ENCODE results near the gene SLC4A5. TPM values are rescaled to one million over a fixed set of nuclear protein-coding genes. Genes with fewer than 3 reads are reported as not detected.

Gene SLC4A5
- total RNA-seq, 2 experiments from 2014 or later: 1.6 to 2.8 TPM

- no peaks in the 10 kb centered on the region for H3K9me3 Mint-ChIP-seq (ENCODE audit: insufficient read depth)
- peaks cover 66% of the 10 kb centered on the region for H3K36me3 Mint-ChIP-seq (ENCODE audit: low read depth)
- H3K4me1 Mint-ChIP-seq (ENCODE audit: low read depth): peaks cover 14% of the 10 kb centered on the region
- H3K27me3 Mint-ChIP-seq (ENCODE audit: low read depth): no peaks in the 10 kb centered on the region
- no peak for DNase-seq
- ChIA-PET POLR2A (interaction anchor here (0.6 to 1.5 kb wide), 2 partner anchors 34 to 298 kb away, joined by 3 to 5 read pairs; partner anchors contain the start of gene MOB1A), CTCF (no interaction called here)
- no peak for ATAC-seq
- no peak overlapping the region for H3K4me3 Mint-ChIP-seq
- H3K27ac Mint-ChIP-seq: no peak overlapping the region
Observed at GRCh38 chr2:74212702-74213410, 130.4 kb downstream of the SLC4A5 start.

GRCh38 chr2:74206180-74206688, 137.0 kb downstream of the SLC4A5 start:
- peaks cover 78% of the 10 kb centered on the region for H3K36me3 Mint-ChIP-seq (ENCODE audit: low read depth)
- DNase-seq: peak; percentile 68
- no peaks in the 10 kb centered on the region for H3K27me3 Mint-ChIP-seq (ENCODE audit: low read depth)
- no peaks in the 10 kb centered on the region for H3K9me3 Mint-ChIP-seq (ENCODE audit: insufficient read depth)
- H3K4me3 Mint-ChIP-seq: peak overlapping the region; percentile 70
- peaks cover 70% of the 10 kb centered on the region for H3K4me1 Mint-ChIP-seq (ENCODE audit: low read depth)
- ATAC-seq: peak; percentile 81
- POLR2A ChIA-PET: interaction anchor here (0.6 to 5.1 kb wide), 11 partner anchors 9 to 1018 kb away, joined by 3 to 91 read pairs (median 4); partner anchors contain the start of genes BOLA3, MOB1A and TPRKB
- CTCF ChIA-PET: interaction anchor here (0.7 to 5.1 kb wide), 12 partner anchors 7 to 382 kb away, joined by 3 to 37 read pairs (median 4); partner anchors contain the start of genes MOB1A and MTHFD2
- peak overlapping the region; percentile 95 for H3K27ac Mint-ChIP-seq

GRCh38 chr2:74205596-74205995, 137.6 kb downstream of the SLC4A5 start:
- Mint-ChIP-seq H3K27me3 (ENCODE audit: low read depth) (no peaks in the 10 kb centered on the region), H3K36me3 (ENCODE audit: low read depth) (peaks cover 78% of the 10 kb centered on the region), H3K4me3 (peak overlapping the region; percentile 70), H3K4me1 (ENCODE audit: low read depth) (peaks cover 77% of the 10 kb centered on the region), H3K9me3 (ENCODE audit: insufficient read depth) (no peaks in the 10 kb centered on the region), H3K27ac (peak overlapping the region; percentile 95)
- peak; percentile 55 for DNase-seq
- ChIA-PET CTCF (interaction anchor here (0.7 to 5.1 kb wide), 14 partner anchors 9 to 381 kb away, joined by 3 to 37 read pairs (median 4); partner anchors contain the start of gene MOB1A), POLR2A (interaction anchor here (0.6 to 5.1 kb wide), 10 partner anchors 9 to 1018 kb away, joined by 3 to 91 read pairs (median 4); partner anchors contain the start of genes BOLA3, MOB1A and TPRKB)
- ATAC-seq: peak; percentile 47

- peak overlapping the region; percentile 70 for H3K4me3 Mint-ChIP-seq
- DNase-seq: no peak
- H3K27me3 Mint-ChIP-seq (ENCODE audit: low read depth): no peaks in the 10 kb centered on the region
- H3K36me3 Mint-ChIP-seq (ENCODE audit: low read depth): peaks cover 79% of the 10 kb centered on the region
- H3K9me3 Mint-ChIP-seq (ENCODE audit: insufficient read depth): no peaks in the 10 kb centered on the region
- peaks cover 79% of the 10 kb centered on the region for H3K4me1 Mint-ChIP-seq (ENCODE audit: low read depth)
- ChIA-PET POLR2A (interaction anchor here (0.9 to 5.1 kb wide), 6 partner anchors 8 to 468 kb away, joined by 3 to 91 read pairs (median 4); partner anchors contain the start of genes MOB1A and TPRKB), CTCF (interaction anchor here (0.9 to 5.1 kb wide), 12 partner anchors 8 to 381 kb away, joined by 3 to 37 read pairs (median 4); partner anchors contain the start of gene MOB1A)
- H3K27ac Mint-ChIP-seq: peak overlapping the region; percentile 95
- ATAC-seq: no peak
Observed at GRCh38 chr2:74205113-74205512, 138.1 kb downstream of the SLC4A5 start.

- Mint-ChIP-seq H3K9me3 (ENCODE audit: insufficient read depth) (no peaks in the 10 kb centered on the region), H3K4me3 (no peak overlapping the region), H3K36me3 (ENCODE audit: low read depth) (peaks cover 78% of the 10 kb centered on the region), H3K27ac (peak overlapping the region; percentile 95), H3K27me3 (ENCODE audit: low read depth) (no peaks in the 10 kb centered on the region), H3K4me1 (ENCODE audit: low read depth) (peaks cover 74% of the 10 kb centered on the region)
- POLR2A ChIA-PET: interaction anchor here (0.8 to 5.1 kb wide), 4 partner anchors 19 to 172 kb away, joined by 3 to 91 read pairs (median 4); partner anchors contain the start of gene MOB1A
- CTCF ChIA-PET: interaction anchor here (0.9 to 5.1 kb wide), 6 partner anchors 13 to 380 kb away, joined by 3 to 37 read pairs (median 5); partner anchors contain the start of gene MOB1A
- ATAC-seq (no peak), DNase-seq (no peak)
Observed at GRCh38 chr2:74204436-74204835, 138.8 kb downstream of the SLC4A5 start.

- Mint-ChIP-seq H3K4me3 (peak overlapping the region; percentile 97), H3K27me3 (ENCODE audit: low read depth) (no peaks in the 10 kb centered on the region), H3K4me1 (ENCODE audit: low read depth) (peaks cover 74% of the 10 kb centered on the region), H3K36me3 (ENCODE audit: low read depth) (peaks cover 59% of the 10 kb centered on the region), H3K9me3 (ENCODE audit: insufficient read depth) (no peaks in the 10 kb centered on the region), H3K27ac (peak overlapping the region; percentile 43)
- ATAC-seq (no peak), DNase-seq (no peak)
- POLR2A ChIA-PET: interaction anchor here (7.4 kb wide), 1 partner anchor 21 kb away, joined by 140 read pairs; the partner anchor contains the start of gene MOB1A
- CTCF ChIA-PET: no interaction called here
Observed at GRCh38 chr2:74201596-74201995, 141.6 kb downstream of the SLC4A5 start.

GRCh38 chr2:74201196-74201595, 142.0 kb downstream of the SLC4A5 start:
- DNase-seq (no peak), ATAC-seq (no peak)
- H3K9me3 Mint-ChIP-seq (ENCODE audit: insufficient read depth): no peaks in the 10 kb centered on the region
- H3K27ac Mint-ChIP-seq: peak overlapping the region; percentile 60
- peak overlapping the region; percentile 97 for H3K4me3 Mint-ChIP-seq
- ChIA-PET CTCF (interaction anchor here (5.3 kb wide), 1 partner anchor 21 kb away, joined by 92 read pairs; the partner anchor contains the start of gene MOB1A), POLR2A (interaction anchor here (1.6 to 7.4 kb wide), 2 partner anchors 17 to 21 kb away, joined by 3 to 140 read pairs; partner anchors contain the start of gene MOB1A)
- peaks cover 55% of the 10 kb centered on the region for H3K36me3 Mint-ChIP-seq (ENCODE audit: low read depth)
- H3K4me1 Mint-ChIP-seq (ENCODE audit: low read depth): peaks cover 70% of the 10 kb centered on the region
- no peaks in the 10 kb centered on the region for H3K27me3 Mint-ChIP-seq (ENCODE audit: low read depth)

- H3K27ac Mint-ChIP-seq: peak overlapping the region; percentile 100
- H3K9me3 Mint-ChIP-seq (ENCODE audit: insufficient read depth): no peaks in the 10 kb centered on the region
- ChIA-PET CTCF (interaction anchor here (0.9 to 5.3 kb wide), 10 partner anchors 8 to 377 kb away, joined by 3 to 92 read pairs (median 8); partner anchors contain the start of genes BOLA3, MOB1A and STAMBP), POLR2A (interaction anchor here (1.6 to 7.4 kb wide), 3 partner anchors 15 to 51 kb away, joined by 3 to 140 read pairs (median 22); partner anchors contain the start of genes BOLA3 and MOB1A)
- no peaks in the 10 kb centered on the region for H3K27me3 Mint-ChIP-seq (ENCODE audit: low read depth)
- peak overlapping the region; percentile 97 for H3K4me3 Mint-ChIP-seq
- no peak for ATAC-seq
- no peak for DNase-seq
- peaks cover 42% of the 10 kb centered on the region for H3K36me3 Mint-ChIP-seq (ENCODE audit: low read depth)
- peaks cover 56% of the 10 kb centered on the region for H3K4me1 Mint-ChIP-seq (ENCODE audit: low read depth)
Observed at GRCh38 chr2:74199871-74200305, 143.3 kb downstream of the SLC4A5 start.

GRCh38 chr2:74199275-74199701, 143.9 kb downstream of the SLC4A5 start:
- ChIA-PET POLR2A (interaction anchor here (0.7 to 7.4 kb wide), 9 partner anchors 9 to 374 kb away, joined by 3 to 140 read pairs (median 5); partner anchors contain the start of genes BOLA3, MOB1A and STAMBP), CTCF (interaction anchor here (0.9 to 5.3 kb wide), 18 partner anchors 8 to 376 kb away, joined by 3 to 92 read pairs (median 4); partner anchors contain the start of genes BOLA3, MOB1A and STAMBP)
- Mint-ChIP-seq H3K27ac (peak overlapping the region; percentile 100), H3K4me3 (peak overlapping the region; percentile 97), H3K27me3 (ENCODE audit: low read depth) (no peaks in the 10 kb centered on the region), H3K36me3 (ENCODE audit: low read depth) (peaks cover 38% of the 10 kb centered on the region), H3K4me1 (ENCODE audit: low read depth) (peaks cover 50% of the 10 kb centered on the region), H3K9me3 (ENCODE audit: insufficient read depth) (no peaks in the 10 kb centered on the region)
- no peak for DNase-seq
- ATAC-seq: no peak

GRCh38 chr2:74198461-74199274, 144.5 kb downstream of the SLC4A5 start, which contains the start of gene MTHFD2:
MTHFD2 (plus strand) TSS chr2:74198615; CDS start chr2:74198642, 27 bp downstream.
- H3K9me3 Mint-ChIP-seq (ENCODE audit: insufficient read depth): no peaks in the 10 kb centered on the region
- H3K36me3 Mint-ChIP-seq (ENCODE audit: low read depth): peaks cover 37% of the 10 kb centered on the region
- CTCF ChIA-PET: interaction anchor here (0.9 to 5.3 kb wide), 18 partner anchors 9 to 375 kb away, joined by 3 to 92 read pairs (median 4); partner anchors contain the start of genes BOLA3, MOB1A and STAMBP
- H3K27ac Mint-ChIP-seq: peak within 1 kb of the TSS; percentile 100
- H3K4me1 Mint-ChIP-seq (ENCODE audit: low read depth): peaks cover 45% of the 10 kb centered on the region
- H3K27me3 Mint-ChIP-seq (ENCODE audit: low read depth): no peaks in the 10 kb centered on the region
- peak; percentile 92 for ATAC-seq
- POLR2A ChIA-PET: interaction anchor here (0.6 to 7.4 kb wide), 14 partner anchors 9 to 502 kb away, joined by 3 to 140 read pairs (median 4); partner anchors contain the start of genes BOLA3, DCTN1, MOB1A and STAMBP
- DNase-seq: peak; percentile 95
- H3K4me3 Mint-ChIP-seq: peak within 1 kb of the TSS; percentile 97

All from activated CD8-positive, alpha-beta T cell treated with anti-CD3 and anti-CD28 coated beads, Interleukin-2, amount 10 ng/mL, durations not matched to agents 7 days and 5 days (primary cell).